ENCODE results near the gene FLII.
A peak's percentile ranks its signal among the peaks of the same experiment; 100 is the strongest.

FLII gene

DNA sequence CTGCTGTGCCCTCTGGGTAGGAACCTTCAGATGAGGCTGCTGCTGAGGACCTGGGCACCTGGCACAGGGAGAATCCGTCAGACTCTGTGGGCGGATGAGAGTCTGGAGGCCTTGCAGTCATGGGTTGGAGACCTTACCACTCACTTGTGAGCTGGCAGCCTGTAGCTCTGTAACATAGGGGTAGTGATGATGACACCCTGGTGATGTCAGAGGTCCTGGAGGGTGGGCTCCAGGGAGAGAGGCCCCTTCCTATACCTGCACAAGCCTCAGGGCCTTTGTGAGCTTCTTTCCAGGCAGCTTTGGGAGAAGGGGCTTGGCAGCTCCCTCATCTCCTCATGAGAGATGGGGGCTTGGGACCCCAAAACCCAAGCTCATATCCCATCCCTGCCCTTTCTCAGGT, 3.6 kb upstream of the FLII start:
- H3K36me3 ChIP-seq (ENCODE audit: control insufficient read depth, insufficient read depth, low read length): peaks cover 6% of the 10 kb centered on the region
- DNase-seq (ENCODE audit: extremely low read depth, insufficient read length): no peak
- no peaks in the 10 kb centered on the region for H3K27me3 ChIP-seq (replicated peaks; ENCODE audit: control insufficient read depth, insufficient read depth, low read length)
- TF ChIP-seq, protein P1, sequence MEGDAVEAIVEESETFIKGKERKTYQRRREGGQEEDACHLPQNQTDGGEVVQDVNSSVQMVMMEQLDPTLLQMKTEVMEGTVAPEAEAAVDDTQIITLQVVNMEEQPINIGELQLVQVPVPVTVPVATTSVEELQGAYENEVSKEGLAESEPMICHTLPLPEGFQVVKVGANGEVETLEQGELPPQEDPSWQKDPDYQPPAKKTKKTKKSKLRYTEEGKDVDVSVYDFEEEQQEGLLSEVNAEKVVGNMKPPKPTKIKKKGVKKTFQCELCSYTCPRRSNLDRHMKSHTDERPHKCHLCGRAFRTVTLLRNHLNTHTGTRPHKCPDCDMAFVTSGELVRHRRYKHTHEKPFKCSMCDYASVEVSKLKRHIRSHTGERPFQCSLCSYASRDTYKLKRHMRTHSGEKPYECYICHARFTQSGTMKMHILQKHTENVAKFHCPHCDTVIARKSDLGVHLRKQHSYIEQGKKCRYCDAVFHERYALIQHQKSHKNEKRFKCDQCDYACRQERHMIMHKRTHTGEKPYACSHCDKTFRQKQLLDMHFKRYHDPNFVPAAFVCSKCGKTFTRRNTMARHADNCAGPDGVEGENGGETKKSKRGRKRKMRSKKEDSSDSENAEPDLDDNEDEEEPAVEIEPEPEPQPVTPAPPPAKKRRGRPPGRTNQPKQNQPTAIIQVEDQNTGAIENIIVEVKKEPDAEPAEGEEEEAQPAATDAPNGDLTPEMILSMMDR (IDR thresholded peaks at IDR 0.05; ENCODE audit: insufficient read depth, low read length, poor library complexity, severe bottlenecking): no peak
- no peak overlapping the region for H3K4me3 ChIP-seq (replicated peaks; ENCODE audit: low read depth, low read length)

- no peaks in the 10 kb centered on the region for H3K27me3 ChIP-seq (replicated peaks; ENCODE audit: control insufficient read depth, insufficient read depth, low read length)
- peak overlapping the region; percentile 73; the same call in 1 of the 2 replicates for H3K4me3 ChIP-seq (replicated peaks; ENCODE audit: low read depth, low read length)
- H3K36me3 ChIP-seq (ENCODE audit: control insufficient read depth, insufficient read depth, low read length): peaks cover 6% of the 10 kb centered on the region
- DNase-seq (ENCODE audit: extremely low read depth, insufficient read length): no peak
- TF ChIP-seq, protein P1 (IDR thresholded peaks at IDR 0.05; ENCODE audit: insufficient read depth, low read length, poor library complexity, severe bottlenecking): no peak
These were observed 3.1 kb upstream of the FLII start for GRCh38 chr17:18261659-18262058.

DNA sequence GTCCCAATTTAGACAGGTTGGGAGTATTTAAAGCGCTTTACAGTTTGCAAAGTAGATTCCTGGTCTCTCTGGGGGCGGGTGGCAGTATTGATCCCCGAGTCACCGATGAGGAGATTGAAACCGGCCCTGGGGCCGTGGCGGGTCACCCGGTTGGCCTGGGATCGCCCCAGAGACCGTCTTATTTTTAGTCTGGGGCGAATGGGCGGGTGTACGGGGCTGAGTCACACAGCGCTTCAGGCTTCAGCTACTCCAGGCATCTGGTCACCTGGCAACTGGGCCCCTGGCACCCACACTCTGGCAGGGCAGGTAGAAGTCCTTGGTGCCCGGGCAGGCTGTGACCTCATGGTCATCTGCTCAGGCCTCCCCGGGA, 2.6 kb upstream of the FLII start:
- peaks cover 11% of the 10 kb centered on the region for H3K36me3 ChIP-seq (ENCODE audit: control insufficient read depth, insufficient read depth, low read length)
- peak overlapping the region; percentile 73 for H3K4me3 ChIP-seq (replicated peaks; ENCODE audit: low read depth, low read length)
- no peaks in the 10 kb centered on the region for H3K27me3 ChIP-seq (replicated peaks; ENCODE audit: control insufficient read depth, insufficient read depth, low read length)
- TF ChIP-seq, protein P1 (IDR thresholded peaks at IDR 0.05; ENCODE audit: insufficient read depth, low read length, poor library complexity, severe bottlenecking): no peak
- no peak for DNase-seq (ENCODE audit: extremely low read depth, insufficient read length)

GRCh38 chr17:18260332-18261145, 2.0 kb upstream of the FLII start, which contains the start of gene MIEF2:
Gene MIEF2, plus strand, starts transcription at chr17:18260662. Its CDS starts 2,059 bp downstream, at chr17:18262721.
- TF ChIP-seq, protein P1 (IDR thresholded peaks at IDR 0.05; ENCODE audit: insufficient read depth, low read length, poor library complexity, severe bottlenecking): no peak
- peak within 1 kb of the TSS; percentile 73 for H3K4me3 ChIP-seq (replicated peaks; ENCODE audit: low read depth, low read length)
- peak; percentile 91 for DNase-seq (ENCODE audit: extremely low read depth, insufficient read length)

GRCh38 chr17:18259621-18260331, 1.2 kb upstream of the FLII start:
- H3K4me3 ChIP-seq (replicated peaks; ENCODE audit: low read depth, low read length): peak overlapping the region; percentile 73
- DNase-seq (ENCODE audit: extremely low read depth, insufficient read length): no peak
- peaks cover 14% of the 10 kb centered on the region for H3K36me3 ChIP-seq (ENCODE audit: control insufficient read depth, insufficient read depth, low read length)
- H3K27me3 ChIP-seq (replicated peaks; ENCODE audit: control insufficient read depth, insufficient read depth, low read length): no peaks in the 10 kb centered on the region
- TF ChIP-seq, protein P1 (IDR thresholded peaks at IDR 0.05; ENCODE audit: insufficient read depth, low read length, poor library complexity, severe bottlenecking): no peak

More at GRCh38 chr17:18260332-18261145, 2.0 kb upstream of the FLII start, which contains the start of gene MIEF2:
- H3K27me3 ChIP-seq (replicated peaks; ENCODE audit: control insufficient read depth, insufficient read depth, low read length): no peaks in the 10 kb centered on the region
- peaks cover 14% of the 10 kb centered on the region for H3K36me3 ChIP-seq (ENCODE audit: control insufficient read depth, insufficient read depth, low read length)

Data from GM06990 (cell line).